ENCODE data around the gene VAMP2. TPM values are rescaled to one million over a fixed set of nuclear protein-coding genes. Genes with fewer than 3 reads are reported as not detected.
A peak's percentile ranks its signal among the peaks of the same experiment; 100 is the strongest.

The VAMP2 gene
- total and polyA plus RNA-seq, 10 of the 15 experiments (the other 5 are each of a cell fraction or from before 2014, with no cell fraction given), result 3.0 to 35.2 (median 25.0) TPM

DNA sequence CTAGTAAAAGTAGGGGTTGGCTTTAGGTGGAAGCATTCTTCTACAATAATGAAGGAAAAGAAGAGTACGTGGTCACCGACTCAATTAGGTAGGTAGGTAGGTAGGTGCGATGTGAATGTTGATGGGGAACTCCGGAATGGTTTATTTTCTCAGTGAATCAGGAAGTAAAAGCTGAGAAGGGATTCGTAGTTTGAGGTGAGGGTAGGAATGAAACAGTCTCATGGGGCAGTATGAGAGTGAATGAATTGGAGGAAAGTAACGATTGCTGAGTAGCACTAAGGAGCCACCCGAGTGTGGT, 24.4 kb downstream of the VAMP2 start (continued):
- no peak for TF ChIP-seq RCOR1 (conservative IDR thresholded peaks at IDR 0.05; ENCODE audit: low read depth, low read length)
- no peak for TF ChIP-seq CREM (IDR thresholded peaks at IDR 0.05; ENCODE audit: low read depth)
- no peak for TF ChIP-seq ZBTB40 (IDR thresholded peaks at IDR 0.05; ENCODE audit: borderline replicate concordance)
- TF ChIP-seq WRNIP1 (IDR thresholded peaks at IDR 0.05; ENCODE audit: borderline replicate concordance, low read depth, low read length), result no peak
- TF ChIP-seq IRF3 (IDR thresholded peaks at IDR 0.05), result no peak
- peak; percentile 20; the same call in 1 of the 2 replicates for TF ChIP-seq BMI1 (IDR thresholded peaks at IDR 0.05; ENCODE audit: borderline replicate concordance)
- TF ChIP-seq RUNX3 (IDR thresholded peaks at IDR 0.05; ENCODE audit: low read length), result no peak
- no peak for TF ChIP-seq SIX5 (IDR thresholded peaks at IDR 0.05; ENCODE audit: low read depth, low read length, severe bottlenecking)
- peak; percentile 7; the same call in 1 of the 2 replicates for TF ChIP-seq ZBTB33 (IDR thresholded peaks at IDR 0.05)
- peak; percentile 60 for TF ChIP-seq SMAD1 (IDR thresholded peaks at IDR 0.05; ENCODE audit: low read depth, partially characterized antibody)
- no peak for TF ChIP-seq CEBPB (IDR thresholded peaks at IDR 0.05; ENCODE audit: borderline replicate concordance in 1 of 2, low read depth in 2 of 2, low read length in 2 of 2)
- TF ChIP-seq, protein P1, sequence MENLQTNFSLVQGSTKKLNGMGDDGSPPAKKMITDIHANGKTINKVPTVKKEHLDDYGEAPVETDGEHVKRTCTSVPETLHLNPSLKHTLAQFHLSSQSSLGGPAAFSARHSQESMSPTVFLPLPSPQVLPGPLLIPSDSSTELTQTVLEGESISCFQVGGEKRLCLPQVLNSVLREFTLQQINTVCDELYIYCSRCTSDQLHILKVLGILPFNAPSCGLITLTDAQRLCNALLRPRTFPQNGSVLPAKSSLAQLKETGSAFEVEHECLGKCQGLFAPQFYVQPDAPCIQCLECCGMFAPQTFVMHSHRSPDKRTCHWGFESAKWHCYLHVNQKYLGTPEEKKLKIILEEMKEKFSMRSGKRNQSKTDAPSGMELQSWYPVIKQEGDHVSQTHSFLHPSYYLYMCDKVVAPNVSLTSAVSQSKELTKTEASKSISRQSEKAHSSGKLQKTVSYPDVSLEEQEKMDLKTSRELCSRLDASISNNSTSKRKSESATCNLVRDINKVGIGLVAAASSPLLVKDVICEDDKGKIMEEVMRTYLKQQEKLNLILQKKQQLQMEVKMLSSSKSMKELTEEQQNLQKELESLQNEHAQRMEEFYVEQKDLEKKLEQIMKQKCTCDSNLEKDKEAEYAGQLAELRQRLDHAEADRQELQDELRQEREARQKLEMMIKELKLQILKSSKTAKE (IDR thresholded peaks at IDR 0.05; ENCODE audit: low read depth, poor library complexity, severe bottlenecking), result no peak
- no peak for TF ChIP-seq POLR2A (IDR thresholded peaks at IDR 0.05; ENCODE audit: low read depth, low read length)
- TF ChIP-seq HCFC1 (IDR thresholded peaks at IDR 0.05; ENCODE audit: low read length), result no peak
- peak; percentile 78 for TF ChIP-seq MEF2B (IDR thresholded peaks at IDR 0.05; ENCODE audit: partially characterized antibody, poor library complexity, severe bottlenecking)
- TF ChIP-seq SUPT20H (IDR thresholded peaks at IDR 0.05; ENCODE audit: borderline replicate concordance, control insufficient read depth, low read depth, low read length), result no peak
- no peak for TF ChIP-seq IRF5 (IDR thresholded peaks at IDR 0.05; ENCODE audit: borderline replicate concordance)
- no peak for TF ChIP-seq CHD1 (IDR thresholded peaks at IDR 0.05; ENCODE audit: low read depth, low read length)
- TF ChIP-seq NFXL1 (IDR thresholded peaks at IDR 0.05; ENCODE audit: borderline replicate concordance), result no peak
- TF ChIP-seq ASH2L (IDR thresholded peaks at IDR 0.05; ENCODE audit: borderline replicate concordance, low read depth), result no peak
- 0 out of 2 replicates have a peak, but pooled peaks have one; percentile 21 for TF ChIP-seq MTA3 (IDR thresholded peaks at IDR 0.05; ENCODE audit: borderline replicate concordance, low read length)

All from GM12878 (cell line).